Testis (tissue), 2 donors: Measurements from ENCODE around the gene PDGFD.

Experiments
- CTCF ChIP-seq, 3 experiments: fragments of 450-650 bp in 2 of 3; fragments of 200-600 bp in 1 of 3; sonication (generic) in 1 of 3; IDR thresholded peaks; one replicate each; pipeline ENCODE4 v1.5.1; 2016 to 2019; ENCODE audit warnings: antibody characterized with exemption in 3 of 3, mild to moderate bottlenecking in 2 of 3, moderate library complexity in 1 of 3
- POLR2A ChIP-seq: fragments of 450-650 bp; IDR thresholded peaks from one replicate; pipeline ENCODE4 v1.6.1; 2017; ENCODE audit warnings: antibody characterized with exemption, mild to moderate bottlenecking, moderate library complexity

- no peak for TF ChIP-seq POLR2A
- TF ChIP-seq CTCF (IDR thresholded peaks at IDR 0.05), result no peak
Observed at GRCh38 chr11:104043142-104043541, 120.8 kb downstream of the PDGFD start.
